ENCODE results near the gene CA4. TPM values are rescaled to one million over a fixed set of nuclear protein-coding genes. Genes with fewer than 3 reads are reported as not detected.
A peak's percentile ranks its signal among the peaks of the same experiment; 100 is the strongest.

Gene CA4
- total RNA-seq, 2 donors from 2014 or later, result 1.5 to 3.0 TPM

DNA sequence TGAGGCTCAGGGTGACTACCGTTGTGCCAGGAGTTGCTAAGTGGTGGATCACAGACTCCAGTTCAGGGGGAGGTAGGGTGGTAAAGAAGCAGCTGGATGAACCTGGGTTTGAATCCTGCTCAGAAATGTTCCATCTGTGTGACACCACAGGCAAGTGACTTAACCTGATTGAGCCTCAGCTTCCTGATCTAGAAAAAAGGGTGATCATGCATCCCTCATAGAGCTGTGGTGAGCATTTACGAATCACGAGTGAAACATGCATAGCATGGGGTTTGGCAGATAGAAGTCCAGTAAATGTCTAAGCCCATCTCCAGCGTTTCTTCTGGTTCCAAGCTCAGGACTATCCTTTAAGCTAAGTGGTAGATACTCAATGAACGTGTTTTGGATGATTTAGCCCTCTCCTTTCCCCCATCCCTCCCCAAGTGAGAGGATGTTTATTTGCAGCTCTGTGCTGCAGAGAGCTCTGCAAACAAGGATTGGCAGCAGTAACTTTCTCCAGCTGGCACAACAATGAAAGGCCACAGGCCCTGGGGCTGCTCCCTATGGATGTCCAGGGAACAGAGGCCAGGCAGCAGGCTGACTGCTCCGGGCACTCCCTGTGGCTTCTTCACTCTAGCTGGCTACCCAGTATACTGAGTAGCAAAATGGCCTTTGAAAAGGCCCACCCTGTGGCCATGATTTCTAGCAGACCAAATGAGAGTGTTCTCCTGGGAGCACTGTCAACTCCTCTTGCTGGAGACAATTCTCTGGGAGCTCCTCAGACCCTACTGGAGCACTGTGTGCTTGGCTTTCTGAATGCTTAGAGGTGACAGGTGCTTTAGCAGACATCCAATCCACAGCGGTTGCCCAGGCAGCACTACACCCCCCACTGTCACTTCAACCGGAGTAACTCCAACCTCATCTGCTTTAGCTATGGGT, 21.3 kb downstream of the CA4 start:
- Histone ChIP-seq H3K4me3 (ENCODE audit: low read length) (no peak overlapping the region), H3K27ac (ENCODE audit: low read depth, low read length) (no peak overlapping the region), H3K27me3 (ENCODE audit: control insufficient read depth, insufficient read depth, low read length, poor library complexity, severe bottlenecking) (no peaks in the 10 kb centered on the region), H3K4me1 (ENCODE audit: control insufficient read depth, insufficient read depth, low read length) (peaks cover 4% of the 10 kb centered on the region), H3K36me3 (ENCODE audit: control insufficient read depth, insufficient read depth, low read length) (no peaks in the 10 kb centered on the region), H3K9ac (ENCODE audit: extremely low read depth, low read length, poor library complexity, severe bottlenecking) (no peak overlapping the region), H3K9me3 (ENCODE audit: control insufficient read depth, low read length) (no peaks in the 10 kb centered on the region)
- Mint-ChIP-seq H3K27ac (no peak overlapping the region), H3K4me1 (peaks cover 22% of the 10 kb centered on the region), H3K4me3 (no peak overlapping the region), H3K9me3 (no peaks in the 10 kb centered on the region), H3K36me3 (ENCODE audit: low read depth) (peaks cover 2% of the 10 kb centered on the region), H3K27me3 (ENCODE audit: insufficient read depth) (peaks cover 6% of the 10 kb centered on the region)
- peak; percentile 68 for DNase-seq
- WGBS, 2 experiments (ENCODE audit: insufficient coverage in 1 of 2, insufficient read length in 1 of 2), result 84 to 94% methylated on average over 8 of the region's 8 CpGs
- TF ChIP-seq, protein P1, sequence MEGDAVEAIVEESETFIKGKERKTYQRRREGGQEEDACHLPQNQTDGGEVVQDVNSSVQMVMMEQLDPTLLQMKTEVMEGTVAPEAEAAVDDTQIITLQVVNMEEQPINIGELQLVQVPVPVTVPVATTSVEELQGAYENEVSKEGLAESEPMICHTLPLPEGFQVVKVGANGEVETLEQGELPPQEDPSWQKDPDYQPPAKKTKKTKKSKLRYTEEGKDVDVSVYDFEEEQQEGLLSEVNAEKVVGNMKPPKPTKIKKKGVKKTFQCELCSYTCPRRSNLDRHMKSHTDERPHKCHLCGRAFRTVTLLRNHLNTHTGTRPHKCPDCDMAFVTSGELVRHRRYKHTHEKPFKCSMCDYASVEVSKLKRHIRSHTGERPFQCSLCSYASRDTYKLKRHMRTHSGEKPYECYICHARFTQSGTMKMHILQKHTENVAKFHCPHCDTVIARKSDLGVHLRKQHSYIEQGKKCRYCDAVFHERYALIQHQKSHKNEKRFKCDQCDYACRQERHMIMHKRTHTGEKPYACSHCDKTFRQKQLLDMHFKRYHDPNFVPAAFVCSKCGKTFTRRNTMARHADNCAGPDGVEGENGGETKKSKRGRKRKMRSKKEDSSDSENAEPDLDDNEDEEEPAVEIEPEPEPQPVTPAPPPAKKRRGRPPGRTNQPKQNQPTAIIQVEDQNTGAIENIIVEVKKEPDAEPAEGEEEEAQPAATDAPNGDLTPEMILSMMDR (conservative IDR thresholded peaks at IDR 0.05), result no peak

DNA sequence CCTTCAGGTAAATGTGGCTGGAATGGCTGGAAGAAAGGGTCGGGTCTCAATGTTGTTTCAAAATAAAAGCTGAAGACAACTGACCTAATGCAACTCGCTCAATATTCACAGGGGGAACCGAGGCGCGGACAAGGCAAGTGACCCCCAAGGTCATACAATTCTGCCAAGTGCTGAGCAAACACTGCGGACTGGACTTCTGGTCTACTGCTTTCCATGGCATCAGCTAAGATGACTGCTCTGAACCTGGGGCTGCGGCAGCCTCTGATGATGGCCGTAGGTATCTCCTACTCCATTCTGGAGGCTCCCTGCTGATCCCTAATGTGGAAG, 21.9 kb downstream of the CA4 start:
- TF ChIP-seq, protein P1 (conservative IDR thresholded peaks at IDR 0.05), result no peak
- DNase-seq, result no peak
- Histone ChIP-seq H3K9me3 (ENCODE audit: control insufficient read depth, low read length) (no peaks in the 10 kb centered on the region), H3K36me3 (ENCODE audit: control insufficient read depth, insufficient read depth, low read length) (no peaks in the 10 kb centered on the region), H3K4me1 (ENCODE audit: control insufficient read depth, insufficient read depth, low read length) (peaks cover 4% of the 10 kb centered on the region), H3K4me3 (ENCODE audit: low read length) (no peak overlapping the region), H3K9ac (ENCODE audit: extremely low read depth, low read length, poor library complexity, severe bottlenecking) (no peak overlapping the region), H3K27me3 (ENCODE audit: control insufficient read depth, insufficient read depth, low read length, poor library complexity, severe bottlenecking) (no peaks in the 10 kb centered on the region), H3K27ac (ENCODE audit: low read depth, low read length) (no peak overlapping the region)
- no peaks in the 10 kb centered on the region for H3K9me3 Mint-ChIP-seq
- peaks cover 22% of the 10 kb centered on the region for H3K4me1 Mint-ChIP-seq
- 92 to 93% methylated on average over 7 to 8 of the region's 8 CpGs for WGBS, 2 experiments (ENCODE audit: insufficient coverage in 1 of 2, insufficient read length in 1 of 2)
- peaks cover 6% of the 10 kb centered on the region for H3K27me3 Mint-ChIP-seq (ENCODE audit: insufficient read depth)
- H3K4me3 Mint-ChIP-seq, result no peak overlapping the region
- peaks cover 9% of the 10 kb centered on the region for H3K36me3 Mint-ChIP-seq (ENCODE audit: low read depth)
- no peak overlapping the region for H3K27ac Mint-ChIP-seq

DNA sequence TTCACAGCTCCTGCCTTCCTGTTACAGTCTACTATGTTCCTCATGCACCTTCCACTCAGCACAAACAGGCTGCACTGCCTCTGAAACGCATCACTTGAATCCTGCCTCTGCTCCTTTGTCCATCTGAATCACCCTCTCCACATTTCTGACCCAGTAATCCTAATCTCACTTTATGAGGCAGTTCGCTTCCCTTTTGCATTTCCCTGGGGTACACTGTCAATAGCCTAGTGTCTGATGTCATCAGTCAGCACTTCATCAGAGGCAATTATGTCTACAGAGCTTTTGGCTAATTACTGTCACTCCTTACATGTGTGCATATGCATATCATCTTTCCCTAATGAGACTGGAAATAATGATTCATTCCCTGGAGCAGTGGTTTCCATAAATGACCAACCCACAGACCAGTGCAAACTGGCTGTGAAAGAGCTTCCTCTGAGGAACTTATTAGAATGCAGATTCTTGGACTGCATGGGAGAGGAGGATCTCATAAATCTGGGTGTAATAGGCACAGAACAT, 23.6 kb downstream of the CA4 start:
- H3K9me3 Mint-ChIP-seq, result no peaks in the 10 kb centered on the region
- H3K36me3 Mint-ChIP-seq (ENCODE audit: low read depth), result peaks cover 17% of the 10 kb centered on the region
- no peak overlapping the region for H3K4me3 Mint-ChIP-seq
- Histone ChIP-seq H3K27ac (ENCODE audit: low read depth, low read length) (no peak overlapping the region), H3K27me3 (ENCODE audit: control insufficient read depth, insufficient read depth, low read length, poor library complexity, severe bottlenecking) (no peaks in the 10 kb centered on the region), H3K9ac (ENCODE audit: extremely low read depth, low read length, poor library complexity, severe bottlenecking) (no peak overlapping the region), H3K4me3 (ENCODE audit: low read length) (no peak overlapping the region), H3K4me1 (ENCODE audit: control insufficient read depth, insufficient read depth, low read length) (peaks cover 4% of the 10 kb centered on the region), H3K36me3 (ENCODE audit: control insufficient read depth, insufficient read depth, low read length) (peaks cover 4% of the 10 kb centered on the region), H3K9me3 (ENCODE audit: control insufficient read depth, low read length) (no peaks in the 10 kb centered on the region)
- TF ChIP-seq, protein P1 (conservative IDR thresholded peaks at IDR 0.05), result no peak
- H3K4me1 Mint-ChIP-seq, result peaks cover 19% of the 10 kb centered on the region
- no peaks in the 10 kb centered on the region for H3K27me3 Mint-ChIP-seq (ENCODE audit: insufficient read depth)
- DNase-seq, result peak; percentile 39
- H3K27ac Mint-ChIP-seq, result peak overlapping the region; percentile 50
- WGBS, 2 experiments (ENCODE audit: insufficient coverage in 1 of 2, insufficient read length in 1 of 2), result 93 to 99% methylated on average over 2 of the region's 2 CpGs

Data from endodermal cell (in vitro differentiated cells).